Endometrial microvascular endothelial cells (primary cell): Measurements from ENCODE around the gene SKA2. TPM values are rescaled to one million over a fixed set of nuclear protein-coding genes. Genes with fewer than 3 reads are reported as not detected.

Experiments
- total RNA-seq: library from RNA; depleted of rRNA; stranded (reverse); fragments of >200 nt; gene quantifications from one replicate; pipeline ENCODE4 v1.2.3, GENCODE V29; 2015; ENCODE audit errors: inconsistent ontology term

SKA2 gene
- total RNA-seq, 1 donor from 2014 or later, result 105 TPM

Other genes starting within 250 kb of the SKA2 start
- 63.7 TPM for gene TRIM37, start 48.3 kb downstream of the SKA2 start, total RNA-seq
- 54.0 TPM for gene PRR11, start 560 bp upstream of the SKA2 start, total RNA-seq
- gene SMG8, start 54.8 kb upstream of the SKA2 start, total RNA-seq, result 21.2 TPM
- 6.4 TPM for gene GDPD1, start 65.3 kb upstream of the SKA2 start, total RNA-seq
- 15.0 TPM for gene YPEL2, start 176.5 kb upstream of the SKA2 start, total RNA-seq